Mucosa of rectum (tissue), 2 donors: ENCODE measurements around the gene SYT7.
"Not testable (repeated sequence)": the region's sequence is repeated elsewhere in the genome, so short reads cannot be mapped to it uniquely, and the experiment has no call there.

ENCODE experiments used
- H3K27ac ChIP-seq, 2 donors: one replicate each; pipeline ENCODE4 v1.7.0; 2013; ENCODE audit warnings: inconsistent platforms in 2 of 2, low read depth in 2 of 2, low read length in 2 of 2
- H3K27me3 ChIP-seq, 2 donors: one replicate each; pipeline ENCODE4 v1.7.0; 2013; ENCODE audit warnings: low read length in 2 of 2; ENCODE audit not compliant: control insufficient read depth in 2 of 2, insufficient read depth in 2 of 2
- H3K36me3 ChIP-seq, 2 donors: one replicate each; pipeline ENCODE4 v1.7.0; 2013; ENCODE audit warnings: low read length in 2 of 2; ENCODE audit not compliant: control insufficient read depth in 2 of 2, insufficient read depth in 2 of 2
- H3K4me1 ChIP-seq, 2 donors: one replicate each; pipeline ENCODE4 v1.7.0; 2013; ENCODE audit warnings: low read length in 2 of 2, mild to moderate bottlenecking in 1 of 2; ENCODE audit not compliant: control insufficient read depth in 2 of 2, insufficient read depth in 2 of 2
- H3K4me3 ChIP-seq, 2 donors: one replicate each; pipeline ENCODE4 v1.7.0; 2013; ENCODE audit warnings: low read length in 2 of 2
- H3K9ac ChIP-seq, 2 donors: one replicate each; pipeline ENCODE4 v1.7.0; 2013; ENCODE audit warnings: low read length in 2 of 2, low read depth in 1 of 2, mild to moderate bottlenecking in 1 of 2
- H3K9me3 ChIP-seq, 2 donors: one replicate each; pipeline ENCODE4 v1.7.0; 2013; ENCODE audit warnings: low read length in 2 of 2; ENCODE audit not compliant: control insufficient read depth in 2 of 2
- donor health status: healthy.
- donor health status: Normal muscosa, but diverticular disease.

SYT7 gene

DNA sequence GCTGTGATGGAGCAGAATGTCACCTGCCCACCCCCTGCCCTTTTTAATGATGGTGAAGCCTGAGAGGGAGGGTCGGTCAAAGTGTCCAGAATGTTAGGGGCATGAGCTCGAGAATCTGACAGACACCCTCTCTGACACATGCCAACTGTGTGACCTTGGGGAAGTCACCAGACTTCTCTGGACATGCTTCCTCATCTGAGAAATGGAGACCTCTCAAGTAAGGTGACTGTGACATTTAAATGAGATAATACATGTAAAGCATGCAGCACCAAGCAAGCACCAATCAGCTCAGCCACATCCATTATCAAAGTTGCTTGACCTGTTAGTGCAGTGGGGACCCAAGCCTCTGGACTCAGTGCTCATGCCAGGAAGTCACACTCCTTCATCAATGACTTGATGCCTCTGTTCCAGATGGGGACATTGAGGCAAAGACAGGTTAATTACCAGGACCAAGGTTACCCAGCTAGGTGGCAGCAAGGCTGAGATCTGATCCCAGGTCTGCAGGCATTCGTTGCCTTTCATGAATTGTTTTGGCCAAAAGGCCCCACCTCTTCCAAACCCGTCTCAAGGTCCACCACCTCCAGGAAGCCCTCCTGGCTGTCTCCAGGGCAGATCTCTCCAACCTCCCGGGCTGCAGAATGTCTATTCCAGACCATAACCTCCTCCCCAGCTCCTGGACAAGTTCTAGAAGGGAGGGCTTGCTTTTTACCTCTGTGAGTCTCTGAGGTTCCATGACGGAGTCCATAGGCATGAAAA lies 38.8 kb upstream of the SYT7 start:
- Histone ChIP-seq H3K27ac (no peak overlapping the region), H3K9me3 (no peaks in the 10 kb centered on the region), H3K4me1 (no peaks in the 10 kb centered on the region)

DNA sequence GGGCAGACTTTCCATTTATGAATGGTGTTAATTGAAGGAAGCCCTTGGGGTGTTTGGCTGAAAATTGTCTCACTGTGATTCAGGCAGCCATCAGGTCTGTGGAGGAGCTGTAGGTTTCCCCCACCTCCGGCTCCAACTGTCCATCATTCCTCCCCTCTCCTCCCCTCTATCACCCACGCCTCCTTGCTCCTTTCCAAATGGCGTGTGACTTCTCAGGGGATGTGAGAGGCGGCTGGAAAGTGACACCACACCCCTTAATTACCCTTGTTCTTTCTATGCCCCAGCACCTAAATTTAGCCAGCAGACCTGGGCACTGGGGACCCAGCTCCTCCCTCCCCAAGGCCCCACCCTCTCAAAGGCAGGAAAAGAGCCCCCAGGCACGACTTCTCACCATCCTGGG lies 38.1 kb upstream of the SYT7 start:
- Histone ChIP-seq H3K27ac (no peak overlapping the region), H3K9me3 (no peaks in the 10 kb centered on the region), H3K9ac (no peak overlapping the region), H3K36me3 (no peaks in the 10 kb centered on the region), H3K27me3 (peaks cover 0 to 3% of the 10 kb centered on the region in 2 donors), H3K4me3 (no peak overlapping the region), H3K4me1 (no peaks in the 10 kb centered on the region)

More for the DNA sequence above, 38.8 kb upstream of the SYT7 start:
- Histone ChIP-seq H3K36me3 (no peaks in the 10 kb centered on the region), H3K4me3 (no peak overlapping the region), H3K9ac (no peak overlapping the region), H3K27me3 (peaks cover 0 to 3% of the 10 kb centered on the region in 2 donors)

DNA sequence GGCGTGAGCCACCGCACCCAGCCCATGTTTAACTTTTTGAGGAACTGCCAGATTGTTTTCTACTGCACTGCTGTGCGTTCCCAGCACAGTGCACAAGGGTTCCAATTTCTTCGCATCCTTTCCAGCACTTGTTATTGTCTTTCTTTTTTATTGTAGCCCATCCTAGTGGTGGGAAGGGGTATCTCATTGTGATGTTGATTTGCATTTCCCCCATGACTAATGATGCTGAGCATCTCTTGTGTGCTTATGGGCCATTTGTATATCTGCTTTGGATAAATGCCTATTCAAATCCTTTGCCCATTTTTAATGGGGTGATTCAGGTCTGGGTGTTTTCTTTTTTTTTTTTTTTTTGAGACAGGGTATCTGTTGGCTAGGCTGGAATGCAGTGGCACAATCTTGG lies 36.6 kb upstream of the SYT7 start:
- H3K9me3 ChIP-seq = no peaks in the 10 kb centered on the region
- H3K4me3 ChIP-seq = no peak overlapping the region
- peaks cover 0 to 3% of the 10 kb centered on the region in 2 donors for H3K27me3 ChIP-seq
- no peaks in the 10 kb centered on the region for H3K4me1 ChIP-seq
- H3K36me3 ChIP-seq = no peaks in the 10 kb centered on the region
- H3K27ac ChIP-seq = no peak overlapping the region
- no peak overlapping the region for H3K9ac ChIP-seq

DNA sequence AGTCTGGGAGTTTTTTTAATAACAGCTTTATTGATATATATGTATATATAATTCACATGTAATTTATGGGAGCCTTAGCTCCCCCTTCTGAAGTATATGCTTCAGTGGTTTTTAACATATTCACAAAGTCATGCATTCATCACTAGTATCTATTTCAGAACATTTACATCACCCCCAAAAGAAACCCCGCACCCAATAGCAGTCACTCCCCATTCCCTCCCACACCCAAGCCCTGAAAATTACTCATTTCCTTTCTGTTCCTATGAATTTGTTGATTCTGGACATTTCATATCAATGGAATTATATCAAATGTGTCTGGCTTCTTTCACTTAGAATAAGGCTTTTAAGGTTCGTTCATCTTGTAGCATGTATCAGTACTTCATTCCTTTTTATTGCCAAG lies 35.6 kb upstream of the SYT7 start:
- Histone ChIP-seq H3K27ac (no peak overlapping the region), H3K27me3 (peaks cover 0 to 3% of the 10 kb centered on the region in 2 donors), H3K9ac (no peak overlapping the region), H3K4me1 (no peaks in the 10 kb centered on the region), H3K9me3 (no peaks in the 10 kb centered on the region), H3K36me3 (no peaks in the 10 kb centered on the region), H3K4me3 (no peak overlapping the region)

DNA sequence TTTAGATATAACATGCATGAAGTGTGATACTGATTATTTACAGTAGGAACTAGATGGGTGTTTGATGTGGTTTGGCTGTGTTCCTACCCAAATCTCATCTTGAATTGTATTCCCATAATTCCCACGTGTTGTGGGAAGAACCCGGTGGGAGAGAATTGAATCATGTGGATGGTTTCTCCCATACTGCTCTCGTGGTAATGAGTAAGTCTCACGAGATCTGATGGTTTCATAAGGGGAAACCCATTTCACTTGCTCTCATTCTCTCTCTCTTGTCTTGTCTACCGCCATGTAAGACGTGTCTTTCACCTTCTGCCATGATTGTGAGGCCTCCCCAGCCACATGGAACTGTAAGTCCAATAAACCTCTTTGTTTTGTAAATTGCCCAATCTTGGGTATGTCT lies 33.9 kb upstream of the SYT7 start:
- H3K9ac ChIP-seq, H3K27ac ChIP-seq, H3K27me3 ChIP-seq, H3K4me1 ChIP-seq, H3K4me3 ChIP-seq, H3K9me3 ChIP-seq, H3K36me3 ChIP-seq: not testable (repeated sequence)

DNA sequence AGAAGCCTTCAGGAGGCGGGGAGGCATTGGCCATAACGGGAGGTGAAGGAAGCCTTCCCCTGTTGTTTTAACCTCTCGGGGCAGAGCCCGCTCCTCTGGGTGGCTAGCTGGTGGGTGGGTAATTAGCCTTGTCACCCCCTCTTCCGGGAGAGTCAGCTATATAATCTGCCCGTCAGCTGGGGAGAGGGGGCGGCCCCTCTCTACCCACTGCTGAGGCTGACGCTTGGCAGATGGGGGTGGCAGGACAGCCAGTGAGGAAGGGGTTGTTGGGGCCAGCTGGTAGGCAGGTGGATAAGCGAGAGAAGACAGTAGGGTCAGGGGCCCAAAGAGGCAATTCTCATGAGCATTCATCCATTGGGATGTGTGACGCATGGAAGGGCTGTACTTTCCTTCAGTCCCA lies 33.0 kb upstream of the SYT7 start:
- no peaks in the 10 kb centered on the region for H3K27me3 ChIP-seq
- H3K9ac ChIP-seq = no peak overlapping the region
- peaks cover 14 to 15% of the 10 kb centered on the region in 2 donors for H3K4me1 ChIP-seq

DNA sequence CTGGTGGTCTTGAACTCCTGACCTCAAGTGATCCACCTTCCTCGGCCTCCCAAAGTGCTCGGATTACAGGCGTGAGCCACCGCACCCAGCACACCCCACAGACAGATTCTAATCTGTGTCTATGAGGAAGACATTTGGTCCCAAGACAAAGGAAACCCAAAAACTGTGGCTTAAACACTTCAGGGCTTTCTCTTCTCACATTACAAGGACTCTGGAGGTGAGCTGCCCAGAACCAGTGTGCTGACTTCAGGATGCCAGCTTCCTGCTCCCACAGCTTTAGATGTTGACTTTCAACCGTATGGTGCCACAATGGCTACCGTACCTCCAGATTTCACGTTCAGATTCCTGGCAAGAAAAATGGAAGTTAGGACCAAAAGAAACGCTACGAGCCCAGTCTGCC lies 32.2 kb upstream of the SYT7 start:
- Histone ChIP-seq H3K9me3 (no peaks in the 10 kb centered on the region), H3K27me3 (no peaks in the 10 kb centered on the region), H3K9ac (no peak overlapping the region), H3K4me1 (peaks cover 22 to 23% of the 10 kb centered on the region in 2 donors), H3K27ac (no peak overlapping the region), H3K36me3 (no peaks in the 10 kb centered on the region), H3K4me3 (no peak overlapping the region)

More for the DNA sequence above, 33.0 kb upstream of the SYT7 start:
- H3K36me3 ChIP-seq = no peaks in the 10 kb centered on the region
- no peak overlapping the region for H3K4me3 ChIP-seq
- no peaks in the 10 kb centered on the region for H3K9me3 ChIP-seq
- no peak overlapping the region for H3K27ac ChIP-seq

DNA sequence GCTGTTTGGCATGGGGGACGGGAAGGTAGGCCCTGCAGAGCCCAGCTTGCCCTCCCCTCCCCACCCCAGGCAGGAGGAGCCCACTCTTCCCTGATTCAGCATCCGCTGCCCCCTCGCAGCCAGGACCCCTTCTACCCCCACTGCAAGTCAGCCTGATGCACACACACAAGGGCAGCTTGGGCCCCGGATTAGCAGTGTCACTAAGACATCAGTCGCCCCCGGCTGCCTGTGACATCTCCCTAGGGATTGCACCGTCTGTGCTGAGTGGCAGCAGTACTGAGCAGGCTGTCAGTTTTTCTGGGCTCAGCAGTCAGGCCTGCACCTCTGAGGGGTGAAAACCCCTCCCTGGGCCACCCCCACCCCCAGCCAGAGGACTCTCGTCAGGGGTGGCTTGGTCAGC lies 30.4 kb upstream of the SYT7 start:
- Histone ChIP-seq H3K4me1 (peaks cover 25 to 30% of the 10 kb centered on the region in 2 donors), H3K36me3 (no peaks in the 10 kb centered on the region), H3K27ac (no peak overlapping the region), H3K4me3 (no peak overlapping the region), H3K9me3 (no peaks in the 10 kb centered on the region), H3K9ac (no peak overlapping the region), H3K27me3 (no peaks in the 10 kb centered on the region)

DNA sequence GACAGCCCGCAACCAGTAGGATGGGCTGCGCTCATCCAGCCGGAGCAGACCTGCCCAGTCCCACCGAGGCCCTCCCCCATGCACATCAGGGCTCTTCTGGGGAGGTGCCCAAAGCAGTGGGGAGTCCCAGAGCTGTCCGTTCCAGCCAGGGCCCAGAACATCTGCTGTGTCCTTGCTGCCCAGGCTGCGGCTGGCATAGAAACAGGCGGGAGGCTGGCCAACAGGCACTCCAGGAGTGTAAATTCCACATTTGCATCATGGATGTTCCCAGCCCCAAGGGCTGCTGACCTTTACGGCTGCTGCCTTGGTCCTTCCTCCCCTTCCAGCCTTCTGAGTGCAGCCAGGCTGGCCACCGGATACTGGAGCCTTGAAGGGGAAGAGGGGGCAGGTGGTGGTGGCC lies 30.0 kb upstream of the SYT7 start:
- no peak overlapping the region for H3K27ac ChIP-seq
- no peaks in the 10 kb centered on the region for H3K9me3 ChIP-seq
- no peak overlapping the region for H3K9ac ChIP-seq
- no peak overlapping the region for H3K4me3 ChIP-seq
- no peaks in the 10 kb centered on the region for H3K36me3 ChIP-seq
- peaks cover 25 to 30% of the 10 kb centered on the region in 2 donors for H3K4me1 ChIP-seq
- H3K27me3 ChIP-seq = no peaks in the 10 kb centered on the region

DNA sequence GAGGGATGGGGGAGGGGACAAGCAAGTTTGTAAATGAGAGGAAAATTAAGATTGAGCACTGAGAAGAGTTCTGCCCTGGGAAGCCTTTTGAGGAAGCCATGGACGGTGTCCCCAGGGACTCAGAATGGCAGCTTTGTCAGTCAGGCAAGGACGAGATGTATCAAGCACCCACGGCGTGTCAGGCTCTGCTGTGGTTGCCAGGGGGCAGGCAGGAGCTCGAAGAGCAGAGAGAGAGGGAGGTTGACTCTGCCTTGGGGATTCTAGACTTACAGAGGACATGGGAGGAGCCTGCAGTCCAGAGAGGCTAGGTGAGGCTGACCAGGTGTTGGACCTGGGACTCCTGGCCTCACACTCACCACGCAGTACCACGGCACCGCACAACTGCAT lies 29.1 kb upstream of the SYT7 start:
- Histone ChIP-seq H3K4me3 (peak overlapping the region in 1 of 2 donors; percentile 4), H3K36me3 (no peaks in the 10 kb centered on the region), H3K9me3 (no peaks in the 10 kb centered on the region), H3K27me3 (no peaks in the 10 kb centered on the region), H3K9ac (peak overlapping the region; percentile 28 to 52), H3K4me1 (peaks cover 25 to 30% of the 10 kb centered on the region in 2 donors), H3K27ac (peak overlapping the region; percentile 5 to 77)
